A673 (cell line): ENCODE data around the gene TBC1D5. TPM values are rescaled to one million over a fixed set of nuclear protein-coding genes. Genes with fewer than 3 reads are reported as not detected.
A peak's percentile ranks its signal among the peaks of the same experiment; 100 is the strongest.

Source experiments
- BruUV-seq: library from RNA; stranded (reverse); fragments of 400-500 nt; replicated peaks from 2 replicates; lab custom pipeline; 2021; lab: Mats Ljungman, UMichigan
- CTCF ChIA-PET: fragments of 300-600 bp; sonication (Branson Sonifier 250); formaldehyde crosslinking; loops from one replicate; lab custom pipeline; 2022; ENCODE audit warnings: antibody characterized with exemption; lab: Charles Lee
- POLR2A ChIA-PET: fragments of 300-600 bp; sonication (Branson Sonifier 250); formaldehyde crosslinking; loops from one replicate; lab custom pipeline; 2022; ENCODE audit warnings: antibody characterized with exemption; ENCODE audit not compliant: low non-redundant PET; lab: Charles Lee
- DNase-seq: peaks from one replicate; pipeline ENCODE4 v3.0.0-alpha.2; 2015; ENCODE audit warnings: low spot score
- H3K27ac ChIP-seq: fragments of 200-600 bp; sonication (generic); 2 replicates; pipeline ENCODE4 v1.5.1; 2016; ENCODE audit warnings: mixed run types, low read depth, mild to moderate bottlenecking, mixed read lengths, antibody characterized with exemption, low read length; ENCODE audit not compliant: poor library complexity, severe bottlenecking
- H3K27me3 ChIP-seq: fragments of 200-600 bp; sonication (generic); replicated peaks from 2 replicates; pipeline ENCODE4 v1.6.1; 2017; ENCODE audit warnings: mixed run types, low read depth, mild to moderate bottlenecking, mixed read lengths, antibody characterized with exemption, low read length; ENCODE audit not compliant: insufficient read depth, poor library complexity
- H3K36me3 ChIP-seq: fragments of 200-600 bp; sonication (generic); 2 replicates; pipeline ENCODE4 v1.6.1; 2016; ENCODE audit warnings: mixed run types, mild to moderate bottlenecking, mixed read lengths, antibody characterized with exemption, low read length; ENCODE audit not compliant: insufficient read depth, poor library complexity, severe bottlenecking
- H3K4me1 ChIP-seq: fragments of 200-600 bp; sonication (generic); 2 replicates; pipeline ENCODE4 v1.6.1; 2017; ENCODE audit warnings: mixed run types, mild to moderate bottlenecking, mixed read lengths, antibody characterized with exemption, low read length; ENCODE audit not compliant: insufficient read depth, poor library complexity, severe bottlenecking
- H3K4me3 ChIP-seq: fragments of 200-600 bp; sonication (generic); 2 replicates; pipeline ENCODE4 v1.5.1; 2016; ENCODE audit warnings: low read depth, mixed run types, mild to moderate bottlenecking, mixed read lengths, low read length; ENCODE audit not compliant: poor library complexity, severe bottlenecking
- H3K9me3 ChIP-seq: fragments of 200-600 bp; sonication (generic); 2 replicates; pipeline ENCODE4 v1.6.1; 2016; ENCODE audit warnings: mixed run types, low read depth, mild to moderate bottlenecking, mixed read lengths, antibody characterized with exemption, low read length; ENCODE audit not compliant: poor library complexity, severe bottlenecking
- CTCF ChIP-seq: fragments of 300-800, 200-600 bp; sonication (generic); conservative IDR thresholded peaks from 2 replicates; pipeline ENCODE4 v1.5.1; 2017; ENCODE audit warnings: low read depth, mild to moderate bottlenecking, antibody characterized with exemption, low read length, moderate library complexity, mixed read lengths
- EZH2 ChIP-seq: fragments of 200-600 bp; sonication (generic); IDR thresholded peaks from 2 replicates; pipeline ENCODE4 v1.6.1; 2017; ENCODE audit warnings: borderline replicate concordance, low read depth, mild to moderate bottlenecking, mixed read lengths, antibody characterized with exemption, low read length; ENCODE audit not compliant: poor library complexity, severe bottlenecking
- intact Hi-C: fragments of 100-400 bp; cut with micrococcal nuclease; formaldehyde crosslinking; loops from one replicate; pipeline ENCODE4 v1.10.0; 2022; ENCODE audit not compliant: unreplicated experiment
- total RNA-seq: library from RNA; stranded (reverse); gene quantifications from 2 replicates; pipeline ENCODE4 v1.2.3, GENCODE V29; 2021

Gene TBC1D5
- total RNA-seq, 1 experiment from 2014 or later, result 40.7 TPM

DNA sequence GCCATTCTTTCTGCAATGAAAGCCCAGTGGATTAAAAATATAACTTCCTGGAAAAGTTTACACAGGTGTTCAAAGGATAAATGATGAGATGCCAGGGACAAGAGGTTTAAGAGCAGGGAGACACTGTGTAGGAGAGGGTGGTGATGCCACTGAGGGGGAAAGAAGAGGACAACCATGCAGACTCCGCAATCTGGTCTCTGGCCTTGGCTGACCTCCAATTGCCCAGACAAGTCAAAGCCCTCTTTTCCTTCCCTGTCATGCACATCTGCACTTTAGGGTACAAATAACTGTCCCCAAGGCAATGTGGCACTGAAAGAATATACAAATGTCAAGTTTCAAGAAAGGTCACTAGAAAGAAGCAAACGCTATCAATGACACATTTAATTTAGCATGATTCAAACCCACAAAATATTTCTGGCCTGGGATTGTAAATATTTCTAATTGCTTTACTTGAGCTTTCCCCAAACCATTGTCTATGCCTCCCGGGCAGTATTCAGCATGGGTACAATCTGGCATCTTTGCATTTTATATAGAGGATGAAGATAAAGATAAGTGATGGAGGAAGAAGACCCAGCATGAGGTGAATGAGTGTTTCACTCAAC lies 538.3 kb downstream of the TBC1D5 start:
- intact Hi-C loops, result no loop called here
- Histone ChIP-seq H3K27me3 (no peaks in the 10 kb centered on the region), H3K9me3 (no peaks in the 10 kb centered on the region), H3K36me3 (no peaks in the 10 kb centered on the region), H3K4me1 (no peaks in the 10 kb centered on the region), H3K27ac (no peak overlapping the region), H3K4me3 (no peak overlapping the region)
- POLR2A ChIA-PET, result no interaction called here
- no peak for TF ChIP-seq EZH2
- TF ChIP-seq CTCF, result no peak
- CTCF ChIA-PET, result no interaction called here
- no TSS peak for BruUV-seq
- DNase-seq, result peak; percentile 28

- POLR2A ChIA-PET, result no interaction called here
- Histone ChIP-seq H3K9me3 (no peaks in the 10 kb centered on the region), H3K27me3 (no peaks in the 10 kb centered on the region), H3K4me3 (no peak overlapping the region), H3K36me3 (no peaks in the 10 kb centered on the region), H3K4me1 (no peaks in the 10 kb centered on the region), H3K27ac (no peak overlapping the region)
- CTCF ChIA-PET, result no interaction called here
- TF ChIP-seq EZH2, result no peak
- BruUV-seq, result no TSS peak
- no peak for DNase-seq
- intact Hi-C loops, result no loop called here
These were observed 540.9 kb downstream of the TBC1D5 start for GRCh38 chr3:17201538-17201937.

- Histone ChIP-seq H3K4me1 (no peaks in the 10 kb centered on the region), H3K27me3 (no peaks in the 10 kb centered on the region), H3K4me3 (no peak overlapping the region), H3K9me3 (no peaks in the 10 kb centered on the region), H3K27ac (no peak overlapping the region), H3K36me3 (no peaks in the 10 kb centered on the region)
- intact Hi-C loops, result no loop called here
- ChIA-PET POLR2A (interaction anchor here (0.6 kb wide), 1 partner anchor 11 kb away, joined by 5 read pairs; no protein-coding TSS in a partner anchor), CTCF (no interaction called here)
- TF ChIP-seq CTCF (0 out of 2 replicates have a peak, but pooled peaks have one; percentile 17), EZH2 (no peak)
- DNase-seq, result peak; percentile 10
- BruUV-seq, result no TSS peak
These were observed 546.4 kb downstream of the TBC1D5 start for GRCh38 chr3:17195856-17196604.
